HG03066 (cell line): ENCODE data around the gene ROR2.
"Not testable (repeated sequence)": the region's sequence is repeated elsewhere in the genome, so short reads cannot be mapped to it uniquely, and the experiment has no call there.

ENCODE experiments used
- ATAC-seq: cut with Tn5 transposase; IDR thresholded peaks from one replicate; pipeline ENCODE4 v1.9.1; 2021; ENCODE audit warnings: low read depth; ENCODE audit not compliant: unreplicated experiment

ROR2 gene

DNA sequence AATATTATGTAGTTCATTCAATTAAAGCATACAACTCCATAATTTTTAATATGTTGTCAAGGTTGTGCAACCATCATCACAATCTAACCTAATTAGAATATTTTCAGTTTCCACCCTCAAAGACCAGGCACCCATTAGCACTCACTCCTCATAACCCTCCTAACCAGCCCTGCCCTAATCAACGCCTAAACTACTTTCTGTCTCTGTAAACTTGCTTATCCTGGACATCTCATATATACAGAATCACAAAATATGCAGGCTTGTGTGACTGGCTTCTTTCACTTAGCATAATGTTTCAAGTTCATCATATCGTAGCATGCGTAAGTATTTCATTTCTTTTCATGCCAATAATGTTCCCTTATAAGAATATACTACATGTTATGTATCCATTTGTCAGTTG is 391.6 kb downstream of the ROR2 start:
- no peak for ATAC-seq

DNA sequence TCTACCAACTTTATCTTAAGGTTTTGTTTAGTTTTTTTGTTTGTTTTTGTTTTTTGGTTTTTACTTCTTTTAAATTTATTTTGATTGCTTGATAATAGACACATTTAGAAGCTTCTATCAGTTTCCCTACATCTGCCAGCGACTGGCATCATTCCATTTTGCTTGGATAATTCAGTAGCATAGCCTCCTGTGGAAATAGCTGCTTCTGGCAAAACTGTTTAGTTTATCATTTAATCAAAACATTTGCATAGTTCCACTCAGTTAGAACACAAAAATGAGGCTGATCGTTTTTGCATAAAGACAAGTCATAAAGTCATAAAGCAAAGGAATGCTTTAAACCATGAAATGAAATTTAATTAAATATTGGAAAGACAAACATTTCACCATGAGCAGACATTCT is 392.7 kb downstream of the ROR2 start:
- no peak for ATAC-seq

GRCh38 chr9:91555132-91555531 is 394.9 kb downstream of the ROR2 start:
- ATAC-seq: no peak

DNA sequence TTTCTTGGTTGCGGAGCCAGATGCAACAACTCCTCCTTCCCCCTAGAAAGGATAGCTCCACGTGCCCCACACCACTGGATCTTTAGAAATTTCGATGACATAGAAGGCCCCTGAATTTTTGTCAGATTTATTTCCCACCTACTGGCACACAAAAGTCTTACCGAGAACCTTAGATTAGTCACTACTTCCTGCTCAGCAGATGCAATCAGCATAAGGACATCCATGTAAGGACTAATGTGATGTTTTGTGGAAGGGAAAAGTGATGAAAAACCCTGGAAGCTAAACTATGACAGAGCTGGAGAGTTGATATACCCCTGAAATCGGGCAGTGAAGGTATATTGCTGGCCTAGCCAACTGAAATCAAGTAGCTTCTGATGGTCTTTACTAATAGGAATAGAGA is 400.9 kb downstream of the ROR2 start:
- ATAC-seq: no peak

DNA sequence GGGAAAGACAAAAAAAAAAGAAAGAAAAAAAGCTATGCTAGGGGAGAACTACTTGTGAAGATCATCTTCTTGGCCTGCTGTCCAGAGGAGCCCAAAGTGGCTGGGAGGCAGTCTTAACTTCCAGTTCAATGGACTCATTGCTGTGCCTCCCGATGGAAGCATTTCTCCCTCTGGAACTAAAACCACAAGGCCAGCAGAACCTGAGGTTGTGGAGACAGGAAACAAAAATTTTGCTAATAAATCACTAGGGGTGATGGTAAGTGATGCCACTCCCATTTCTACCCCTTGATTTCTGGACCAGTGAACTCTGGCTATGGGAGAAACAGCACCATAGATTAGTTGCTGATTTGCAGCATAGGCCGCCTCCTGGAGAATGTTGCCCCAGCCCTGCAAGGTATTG is 402.9 kb downstream of the ROR2 start:
- no peak for ATAC-seq

GRCh38 chr9:91546574-91546973 is 403.5 kb downstream of the ROR2 start:
- ATAC-seq: no peak

DNA sequence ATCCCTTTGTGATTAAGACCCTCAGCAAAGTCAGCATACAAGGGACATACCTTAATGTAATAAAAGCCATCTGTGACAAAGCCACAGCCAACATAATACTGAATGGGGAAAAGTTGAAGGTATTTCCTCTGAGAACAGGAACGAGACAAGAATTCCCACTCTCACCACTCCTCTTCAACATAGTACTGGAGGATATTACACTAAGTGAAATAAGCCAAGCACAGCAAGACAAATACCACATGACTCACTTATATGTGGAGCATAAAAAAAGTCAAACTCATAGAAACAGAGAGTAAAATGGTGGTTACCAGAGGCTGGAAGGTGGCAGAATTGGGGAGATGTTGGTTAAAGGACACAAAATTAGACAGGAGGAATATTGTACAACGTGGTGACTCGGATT is 408.3 kb downstream of the ROR2 start:
- no peak for ATAC-seq

- ATAC-seq: not testable (repeated sequence)
Measured at GRCh38 chr9:91540506-91540905, 409.5 kb downstream of the ROR2 start.

GRCh38 chr9:91536211-91536691 is 413.8 kb downstream of the ROR2 start:
- no peak for ATAC-seq

GRCh38 chr9:91534374-91534773 is 415.7 kb downstream of the ROR2 start:
- no peak for ATAC-seq

DNA sequence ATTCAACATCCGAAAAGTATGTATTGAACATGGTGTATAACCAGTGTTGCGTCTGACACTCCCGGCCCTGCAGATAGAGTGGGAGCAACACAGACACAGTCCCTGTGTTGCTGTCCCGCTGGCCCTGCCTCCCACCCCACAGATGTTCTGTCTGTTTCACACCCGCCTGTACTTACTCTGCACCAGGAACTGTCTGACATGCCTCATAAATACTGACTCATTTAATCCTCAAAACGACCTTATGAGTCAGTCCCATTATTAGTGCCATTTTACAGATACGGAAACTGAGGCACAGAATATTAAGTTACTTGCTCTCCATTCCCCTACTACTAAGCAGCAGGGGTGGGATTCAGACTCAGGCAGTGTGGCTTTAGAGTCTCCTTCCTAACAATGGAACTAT is 416.6 kb downstream of the ROR2 start:
- ATAC-seq: no peak

- ATAC-seq: no peak
Measured at GRCh38 chr9:91532325-91532724, 417.7 kb downstream of the ROR2 start.

DNA sequence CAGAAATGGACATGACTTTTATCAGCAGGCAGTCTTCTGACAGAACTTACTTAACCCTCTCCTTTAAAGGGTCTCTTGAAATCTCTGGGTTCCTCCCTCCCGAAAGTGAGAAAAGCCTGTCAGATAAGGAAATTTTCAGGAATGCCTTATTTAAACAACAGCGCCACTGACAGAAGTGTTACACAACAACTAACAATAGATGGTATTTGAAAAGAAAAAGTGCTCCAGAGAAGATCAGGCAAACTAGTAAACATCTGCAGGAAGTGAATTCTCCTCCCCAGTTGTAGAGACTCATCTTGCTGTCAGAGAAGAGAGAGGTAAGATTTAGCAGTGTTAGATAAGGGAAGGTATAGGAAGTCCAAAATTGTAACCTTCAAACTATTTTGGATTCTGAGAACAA is 419.2 kb downstream of the ROR2 start:
- ATAC-seq: no peak

GRCh38 chr9:91522481-91522880 is 427.5 kb downstream of the ROR2 start:
- no peak for ATAC-seq

DNA sequence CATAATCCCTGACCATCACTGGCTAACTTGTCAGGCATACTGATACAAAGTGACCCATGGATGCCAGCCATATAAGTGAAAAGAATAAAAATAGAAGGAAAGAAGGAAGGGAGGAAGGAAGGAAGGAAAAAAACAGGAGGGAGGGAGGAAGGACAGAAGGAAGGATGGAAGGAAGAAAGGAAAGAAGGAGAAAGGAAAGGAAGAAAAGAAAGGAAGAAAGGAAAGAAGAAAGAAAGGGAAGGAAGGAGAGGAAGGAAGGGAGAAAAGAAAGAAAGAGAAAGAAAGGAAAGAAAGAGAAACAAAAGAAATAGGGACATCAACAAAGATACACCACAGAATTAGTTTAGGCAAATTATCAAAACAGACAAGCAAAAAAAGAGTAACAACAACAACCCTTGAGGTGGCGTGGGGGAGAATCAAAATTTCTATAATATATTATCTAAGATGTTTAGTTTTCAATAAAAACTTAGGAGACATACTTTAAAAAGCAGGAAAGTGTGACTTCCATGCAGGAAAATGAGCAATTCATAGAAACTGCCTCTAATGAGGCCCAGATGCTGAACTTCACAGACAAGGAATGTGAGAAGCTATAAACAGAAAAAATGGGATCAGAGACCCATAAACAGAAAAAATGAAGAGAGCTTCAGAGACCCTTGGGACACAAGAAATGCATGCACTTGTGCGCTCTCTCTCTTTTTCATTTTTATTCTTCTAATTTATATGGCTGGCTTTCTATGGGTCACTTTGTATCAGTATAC is 430.3 kb downstream of the ROR2 start:
- ATAC-seq: no peak

GRCh38 chr9:91518462-91518861 is 431.6 kb downstream of the ROR2 start:
- no peak for ATAC-seq

- ATAC-seq: no peak
Measured at GRCh38 chr9:91517801-91518200, 432.2 kb downstream of the ROR2 start.

- not testable (repeated sequence) for ATAC-seq
Measured at GRCh38 chr9:91517332-91517731, 432.7 kb downstream of the ROR2 start.

DNA sequence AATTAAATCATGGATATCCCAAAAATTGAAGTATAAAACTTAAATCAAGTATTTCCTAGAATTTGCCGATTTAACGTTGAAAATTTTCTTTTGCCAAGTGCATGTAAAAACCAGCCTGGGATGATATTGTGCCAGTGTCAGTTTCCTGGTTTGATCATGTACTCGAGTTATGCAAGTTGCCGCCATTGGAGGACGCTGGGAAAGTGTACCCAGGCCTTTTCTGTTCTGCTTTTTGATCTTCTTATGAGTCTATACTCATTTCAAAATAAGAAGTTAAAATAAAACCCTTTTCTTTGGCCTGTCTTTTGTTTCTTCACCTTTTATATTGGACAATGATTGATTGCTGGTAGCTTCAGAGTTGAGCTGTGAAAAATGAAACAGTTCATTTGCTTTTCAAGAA is 433.3 kb downstream of the ROR2 start:
- no peak for ATAC-seq

DNA sequence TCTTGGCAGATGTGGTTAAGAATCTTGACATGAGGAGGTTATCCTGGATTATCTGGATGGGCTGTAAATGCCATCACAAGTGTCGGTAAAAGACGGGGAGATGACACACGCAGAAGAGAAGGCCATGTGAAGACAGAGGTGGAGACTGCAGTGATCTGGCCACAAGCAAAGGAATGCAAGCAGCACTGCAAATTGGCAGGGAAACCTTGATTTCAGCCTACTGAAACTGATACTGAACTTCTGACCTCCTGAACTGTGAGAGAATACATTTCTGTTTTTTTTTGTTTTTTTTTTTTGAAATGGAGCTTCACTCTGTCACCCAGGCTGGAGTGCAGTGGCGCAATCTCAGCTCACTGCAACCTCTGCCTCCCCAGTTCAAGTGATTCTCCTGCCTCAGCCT is 433.9 kb downstream of the ROR2 start:
- ATAC-seq: no peak

DNA sequence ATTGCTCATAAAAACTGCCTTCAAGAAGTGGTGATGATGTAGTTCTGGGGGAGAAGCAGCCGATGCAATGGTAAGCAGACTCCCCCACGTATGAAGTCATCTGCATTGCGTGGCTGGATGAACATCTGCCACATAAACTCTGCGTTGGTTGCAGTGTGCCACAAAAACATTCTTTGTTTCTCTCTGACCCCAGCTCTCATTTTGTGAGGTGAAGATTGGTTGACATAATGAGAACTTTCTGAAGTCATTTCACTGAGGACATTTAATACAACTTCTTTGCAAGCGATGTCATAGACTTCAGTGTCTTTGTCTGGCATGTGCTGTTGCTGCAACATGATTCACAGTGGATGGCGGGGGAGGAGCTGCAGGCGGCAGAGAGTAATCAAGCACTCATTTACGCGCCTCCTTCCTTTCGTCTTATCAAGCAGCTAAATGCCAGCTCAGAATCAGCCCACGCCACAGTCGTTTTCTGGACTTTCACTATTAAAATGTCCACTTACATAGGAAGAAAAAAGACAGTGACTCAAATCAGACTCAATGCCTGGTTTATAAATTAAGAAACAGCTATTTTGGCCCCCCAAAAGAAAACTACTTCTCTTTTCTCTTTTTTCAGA is 434.8 kb downstream of the ROR2 start:
- peak; percentile 56 for ATAC-seq
